GM18498 (cell line): ENCODE data around the gene CCDC167.
"Not testable (repeated sequence)": the region's sequence is repeated elsewhere in the genome, so short reads cannot be mapped to it uniquely, and the experiment has no call there.

Experiments
- ATAC-seq: cut with Tn5 transposase; IDR thresholded peaks from one replicate; pipeline ENCODE4 v1.9.1; 2021; ENCODE audit warnings: mild to moderate bottlenecking, moderate library complexity; ENCODE audit not compliant: unreplicated experiment

The CCDC167 gene

GRCh38 chr6:37512400-37513011 is 12.8 kb upstream of the CCDC167 start:
- no peak for ATAC-seq

GRCh38 chr6:37511910-37512399 is 12.3 kb upstream of the CCDC167 start:
- no peak for ATAC-seq

- ATAC-seq: no peak
Observed at GRCh38 chr6:37511201-37511600, 11.5 kb upstream of the CCDC167 start.

GRCh38 chr6:37507690-37508421 is 8.2 kb upstream of the CCDC167 start:
- no peak for ATAC-seq

GRCh38 chr6:37507077-37507476 is 7.4 kb upstream of the CCDC167 start:
- ATAC-seq: no peak

GRCh38 chr6:37506479-37506878 is 6.8 kb upstream of the CCDC167 start:
- no peak for ATAC-seq

GRCh38 chr6:37504024-37504423 is 4.3 kb upstream of the CCDC167 start:
- no peak for ATAC-seq

GRCh38 chr6:37503309-37503965 is 3.7 kb upstream of the CCDC167 start:
- ATAC-seq: no peak

GRCh38 chr6:37502703-37503291 is 3.1 kb upstream of the CCDC167 start:
- ATAC-seq: peak; percentile 31

GRCh38 chr6:37501632-37502491 is 2.2 kb upstream of the CCDC167 start:
- no peak for ATAC-seq

GRCh38 chr6:37500904-37501303 is 1.2 kb upstream of the CCDC167 start:
- ATAC-seq: not testable (repeated sequence)

GRCh38 chr6:37500294-37500608 is 558 bp upstream of the CCDC167 start:
- ATAC-seq: no peak

GRCh38 chr6:37496951-37497885 is 2.5 kb downstream of the CCDC167 start:
- ATAC-seq: no peak

- no peak for ATAC-seq
Observed at GRCh38 chr6:37495244-37495934, 4.3 kb downstream of the CCDC167 start.

- ATAC-seq: no peak
Observed at GRCh38 chr6:37493661-37493995, 6.1 kb downstream of the CCDC167 start.

- ATAC-seq: no peak
Observed at GRCh38 chr6:37492991-37493660, 6.6 kb downstream of the CCDC167 start.

GRCh38 chr6:37492236-37492972 is 7.3 kb downstream of the CCDC167 start:
- no peak for ATAC-seq

- ATAC-seq: no peak
Observed at GRCh38 chr6:37491830-37492208, 7.9 kb downstream of the CCDC167 start.
